Suppressor macrophage treated with lipopolysaccharide for 1 hour (primary cell): ENCODE data around the gene RPL11.
"Not testable (repeated sequence)": the region's sequence is repeated elsewhere in the genome, so short reads cannot be mapped to it uniquely, and the experiment has no call there.

Source experiments
- DNase-seq, 3 donors: peaks; one replicate each; pipeline ENCODE4 v3.0.0-alpha.2; 2020 to 2022

RPL11 gene

DNA sequence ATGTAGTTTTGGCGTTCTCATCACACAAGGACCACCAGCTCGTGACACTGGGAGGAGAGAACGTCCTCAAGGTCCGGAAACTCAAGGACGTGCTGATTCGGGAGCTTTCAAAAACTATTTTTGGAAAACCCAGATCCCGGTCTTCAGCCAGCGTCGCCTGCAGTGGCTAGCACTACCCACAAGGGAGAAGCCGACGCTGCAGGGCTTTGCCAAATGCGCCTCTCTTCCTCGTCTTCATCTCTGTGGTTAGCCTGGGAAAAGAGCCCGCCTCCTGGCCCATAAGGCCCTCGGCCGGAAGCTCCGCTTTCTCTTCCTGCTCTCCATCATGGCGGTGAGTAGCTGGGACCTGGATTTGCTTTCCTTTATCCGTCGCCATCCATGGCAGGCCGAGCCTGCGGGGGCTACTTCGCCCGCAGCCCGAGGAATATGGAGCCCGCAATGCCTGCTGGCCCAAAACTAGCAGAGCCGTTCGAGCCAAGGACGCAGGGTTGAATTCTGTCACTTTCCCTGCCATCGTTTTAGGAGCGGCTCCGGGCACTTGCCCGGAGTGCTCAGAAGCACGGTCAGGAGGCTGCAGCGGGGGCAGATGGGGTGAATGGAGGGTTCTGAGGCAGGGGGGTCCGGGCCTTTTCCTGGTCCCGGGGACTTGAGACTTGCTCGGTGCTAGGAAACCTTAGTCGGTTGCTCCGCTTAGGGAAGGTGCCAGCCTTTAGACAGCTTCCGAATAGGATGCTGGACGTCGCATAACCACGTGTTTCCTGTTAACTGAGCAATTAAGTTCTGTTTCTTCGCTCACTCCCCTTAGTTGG lies at the start of gene RPL11:
Gene RPL11 (plus strand): TSS at position 308 of the 809 bp plus-strand sequence. CDS start 18 bp downstream, at position 326.
- peak; percentile 96 to 97 (median 97) for DNase-seq

DNA sequence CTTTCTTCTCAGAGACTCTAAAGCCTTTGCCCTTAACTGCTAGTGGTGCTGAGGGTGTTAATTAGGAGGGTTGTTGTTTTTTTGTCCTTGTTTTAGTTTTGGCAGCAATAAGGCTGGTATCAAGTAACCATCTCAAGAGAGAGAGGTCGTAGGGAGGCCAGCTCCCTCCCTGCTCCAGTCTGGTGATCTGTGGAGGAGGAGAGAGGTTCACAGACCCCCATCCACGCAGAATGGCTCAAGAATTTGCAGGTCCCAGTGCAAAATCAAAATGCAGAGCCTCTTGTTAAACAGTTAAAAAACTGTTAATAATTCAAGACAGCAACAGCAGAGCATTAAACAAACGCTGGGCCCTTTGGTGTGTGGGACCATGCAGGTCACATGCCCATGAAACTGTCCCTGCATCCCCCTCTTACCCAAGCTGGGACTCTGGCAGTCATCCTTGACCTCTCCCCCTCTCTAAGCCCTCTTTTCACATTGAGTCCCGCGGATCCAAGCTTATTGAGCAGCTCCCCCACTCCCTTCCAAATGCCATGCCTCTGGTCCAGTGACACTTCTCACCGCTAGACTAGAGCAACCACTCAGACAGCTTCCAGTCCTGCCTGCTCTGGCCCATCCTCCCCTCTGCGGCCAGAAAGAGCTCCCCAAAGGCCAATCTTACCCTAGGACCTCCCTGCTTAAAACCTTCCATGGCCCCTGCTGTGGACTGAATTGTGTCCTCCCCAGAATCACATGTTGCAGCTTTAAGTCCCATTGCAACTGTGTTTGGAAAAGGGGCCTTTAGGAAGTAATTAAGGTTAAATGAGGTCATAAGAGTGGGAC lies 47.7 kb upstream of the RPL11 start:
- no peak for DNase-seq

DNA sequence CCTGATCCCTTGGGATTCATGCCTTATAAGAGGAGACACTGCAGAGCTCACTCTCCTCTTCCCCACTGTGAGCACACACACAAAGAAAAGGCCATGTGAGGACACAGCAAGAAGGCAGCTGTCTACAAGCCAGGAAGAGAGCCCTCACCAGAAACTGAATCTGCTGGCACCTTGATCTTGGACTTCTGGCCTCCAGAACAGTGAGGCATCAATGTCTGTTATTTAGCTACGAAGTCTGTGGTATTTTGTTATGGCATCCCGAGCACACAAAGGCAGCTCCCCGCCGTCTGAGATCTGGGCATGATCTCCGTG lies 47.1 kb upstream of the RPL11 start:
- DNase-seq = no peak

DNA sequence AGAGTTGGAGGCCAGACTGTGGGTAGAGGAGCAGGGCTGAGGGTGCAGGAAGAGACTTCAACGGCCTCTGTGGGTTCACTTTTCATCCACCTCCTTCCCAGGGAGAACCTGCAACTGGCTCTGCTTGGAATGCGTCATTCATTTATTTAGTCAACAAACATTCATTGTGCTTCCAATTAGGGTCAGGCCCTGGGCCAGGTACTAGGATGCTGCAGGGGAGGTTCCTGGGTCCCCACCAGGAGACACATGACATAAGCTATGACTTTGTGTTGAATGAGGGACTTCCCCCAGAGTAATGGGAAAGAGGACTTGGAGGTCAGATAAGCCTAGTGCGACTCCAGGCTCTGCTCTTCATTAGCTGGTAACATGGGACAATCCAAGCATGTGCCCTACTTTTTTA lies 46.3 kb upstream of the RPL11 start:
- DNase-seq = no peak

DNA sequence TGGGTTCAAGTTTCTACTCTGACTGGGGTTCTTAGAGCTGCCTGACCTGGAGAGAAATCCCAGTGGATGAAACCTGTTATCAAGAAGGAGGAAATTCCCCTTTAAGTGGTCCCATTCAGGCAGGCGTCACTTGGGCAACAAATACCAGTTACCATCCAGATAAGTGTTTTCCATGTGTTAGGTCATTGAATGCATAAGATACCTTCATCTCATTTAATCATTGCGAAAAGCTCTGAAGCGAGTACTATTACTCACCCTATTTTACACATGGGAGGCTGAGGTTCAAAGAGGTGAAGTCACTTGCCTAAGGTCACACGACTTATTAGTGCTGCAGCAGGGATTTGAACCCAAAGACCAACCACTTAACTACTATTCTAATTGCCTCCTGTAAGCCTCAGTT lies 45.5 kb upstream of the RPL11 start:
- peak in 1 of 3 donors; percentile 8 for DNase-seq

DNA sequence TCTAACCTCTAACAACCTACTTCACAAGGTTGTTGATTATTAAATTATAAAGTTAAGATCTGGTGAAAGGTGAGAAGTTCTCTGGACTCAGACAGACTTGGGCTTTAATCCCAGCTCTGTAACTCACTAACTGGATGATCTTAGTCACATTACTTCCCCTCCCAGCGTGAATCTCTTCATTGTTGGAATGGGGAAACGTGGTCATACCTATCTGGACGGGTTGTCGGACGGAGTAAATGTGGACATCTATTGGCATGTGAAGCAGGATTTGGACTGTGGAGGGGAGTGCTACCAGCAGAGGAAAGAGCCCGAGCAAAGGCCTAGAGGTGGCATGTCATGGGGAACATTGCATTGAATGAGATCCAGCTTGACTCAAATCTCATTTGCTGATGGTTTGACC lies 45.1 kb upstream of the RPL11 start:
- no peak for DNase-seq

DNA sequence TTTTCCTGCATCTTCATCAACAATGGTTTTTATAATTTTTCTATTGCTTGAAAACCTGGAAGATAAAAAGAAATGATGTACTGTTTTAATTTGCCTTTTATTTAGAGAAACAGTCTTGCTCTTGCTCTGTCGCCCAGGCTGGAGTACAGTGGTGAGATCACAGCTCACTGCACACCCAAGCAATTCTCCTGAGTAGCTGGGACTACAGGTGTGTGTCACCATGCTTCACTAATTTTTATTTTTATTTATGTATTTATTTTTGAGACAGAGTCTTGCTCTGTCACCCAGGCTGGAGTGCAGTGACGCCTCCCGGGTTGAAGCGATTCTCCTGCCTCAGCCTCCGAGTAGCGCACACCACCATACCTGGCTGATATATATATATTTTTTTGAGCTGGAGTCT lies 43.0 kb upstream of the RPL11 start:
- DNase-seq = no peak

DNA sequence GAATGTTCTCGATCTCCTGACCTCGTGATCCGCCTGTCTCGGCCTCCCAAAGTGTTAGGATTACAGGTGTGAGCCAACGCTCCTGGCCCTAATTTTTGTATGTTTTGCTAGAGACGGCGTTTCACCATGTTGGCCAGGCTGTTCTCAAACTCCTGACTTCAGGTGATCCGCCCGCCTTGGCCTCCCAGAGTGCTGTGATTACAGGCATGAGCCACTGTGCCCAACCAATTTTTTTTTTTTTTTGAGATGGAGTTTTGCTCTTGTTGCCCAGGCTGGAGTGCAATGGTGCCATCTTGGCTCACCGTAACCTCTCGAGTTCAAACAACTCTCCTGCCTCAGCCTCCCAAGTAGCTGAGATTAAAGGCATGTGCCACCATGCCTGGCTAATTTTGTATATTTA lies 42.4 kb upstream of the RPL11 start:
- DNase-seq = not testable (repeated sequence)

DNA sequence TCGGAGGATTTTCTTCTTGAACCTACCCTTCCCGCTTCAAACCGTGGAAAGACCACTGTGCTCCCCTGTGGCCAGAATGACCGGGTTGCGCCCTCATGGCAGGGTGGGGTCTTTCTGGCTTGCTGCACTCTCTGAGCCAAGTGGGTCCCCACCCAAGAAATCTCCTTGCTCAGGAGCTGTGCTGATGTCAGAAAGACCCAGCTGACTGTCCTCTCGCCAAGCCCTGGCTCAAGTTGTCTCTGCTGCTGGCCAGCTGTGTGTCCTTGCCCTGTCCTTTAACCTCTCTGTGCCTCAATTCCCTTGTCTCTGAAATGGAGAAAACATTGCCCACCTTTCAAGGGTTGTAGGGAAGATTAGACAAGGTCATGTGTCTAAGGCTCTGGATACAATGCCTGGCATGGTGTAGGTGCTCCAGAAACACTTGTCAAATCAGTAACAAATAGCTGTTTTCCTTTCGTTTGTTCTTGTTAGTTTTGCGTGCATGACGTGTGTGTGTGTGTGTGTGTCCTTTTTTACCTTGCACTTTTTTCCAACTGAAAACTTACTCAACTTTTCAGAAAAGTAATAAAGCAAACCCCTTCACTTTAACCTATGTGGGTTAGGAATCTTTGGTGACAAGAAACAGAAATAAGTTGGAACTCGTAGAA lies 41.1 kb upstream of the RPL11 start:
- no peak for DNase-seq

DNA sequence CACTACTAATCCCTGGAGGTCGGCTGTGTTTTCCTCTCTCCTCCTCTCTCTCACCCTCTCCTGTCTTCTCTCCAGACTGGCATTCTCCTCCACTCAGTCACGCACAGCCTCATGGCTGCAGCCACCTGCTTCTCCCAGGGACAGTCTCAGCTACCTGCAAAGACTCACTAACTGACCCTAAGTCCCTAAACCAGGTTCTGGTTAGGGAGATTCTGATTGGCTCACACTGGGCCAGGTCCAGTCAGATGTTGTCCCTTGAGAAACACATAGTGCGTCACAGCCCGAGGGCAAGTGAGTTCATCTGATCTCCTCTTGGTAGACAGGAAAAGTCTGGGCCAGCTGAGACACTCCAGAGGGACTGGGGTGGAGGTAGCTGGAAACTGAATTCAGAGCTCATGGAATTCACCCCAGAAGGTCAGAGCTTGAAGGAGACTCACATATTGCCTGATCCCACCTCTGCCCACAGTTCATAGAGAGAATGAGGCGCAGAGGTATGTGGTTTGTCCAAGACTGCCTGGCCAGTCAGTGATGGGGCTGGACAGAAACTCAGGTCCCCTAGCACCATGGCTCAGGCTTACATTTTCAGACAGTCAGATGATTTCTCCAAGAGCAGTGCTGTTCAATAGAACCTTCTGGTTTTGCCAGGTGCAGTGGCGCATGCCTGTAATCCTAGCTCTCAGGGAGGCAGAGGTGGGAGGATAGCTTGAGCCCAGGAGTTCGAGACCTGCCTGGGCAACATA lies 40.4 kb upstream of the RPL11 start:
- no peak for DNase-seq

DNA sequence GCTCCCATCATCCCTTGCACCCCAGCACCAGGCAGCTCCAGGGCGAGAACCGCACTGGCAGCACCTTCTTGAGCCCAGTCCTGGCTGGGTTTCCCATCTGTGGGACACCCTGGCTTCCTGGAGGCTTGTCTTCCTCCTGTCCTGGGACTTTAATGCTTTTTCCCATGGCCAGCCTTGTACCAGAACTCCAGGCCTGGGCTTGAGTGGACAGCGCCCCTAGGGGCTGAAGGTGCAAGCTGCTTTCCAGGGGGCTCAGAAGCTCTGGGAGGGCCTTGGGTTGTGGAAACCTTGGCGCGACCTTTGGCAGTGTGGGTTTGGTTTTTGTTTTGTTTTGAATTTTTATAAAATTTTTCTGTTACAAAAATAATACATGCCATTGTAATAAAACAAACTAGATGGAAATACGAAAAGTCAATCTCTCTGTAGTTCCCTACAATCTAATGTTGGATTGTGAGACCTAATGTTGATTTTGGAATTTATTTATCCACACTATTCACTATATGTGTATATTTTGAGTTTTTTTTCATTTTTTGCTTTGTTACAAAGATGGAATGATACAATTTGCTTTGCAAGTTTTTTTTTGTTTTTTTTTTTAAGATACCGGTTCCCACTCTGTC lies 33.8 kb upstream of the RPL11 start:
- DNase-seq = peak; percentile 60 to 74 (median 65)

DNA sequence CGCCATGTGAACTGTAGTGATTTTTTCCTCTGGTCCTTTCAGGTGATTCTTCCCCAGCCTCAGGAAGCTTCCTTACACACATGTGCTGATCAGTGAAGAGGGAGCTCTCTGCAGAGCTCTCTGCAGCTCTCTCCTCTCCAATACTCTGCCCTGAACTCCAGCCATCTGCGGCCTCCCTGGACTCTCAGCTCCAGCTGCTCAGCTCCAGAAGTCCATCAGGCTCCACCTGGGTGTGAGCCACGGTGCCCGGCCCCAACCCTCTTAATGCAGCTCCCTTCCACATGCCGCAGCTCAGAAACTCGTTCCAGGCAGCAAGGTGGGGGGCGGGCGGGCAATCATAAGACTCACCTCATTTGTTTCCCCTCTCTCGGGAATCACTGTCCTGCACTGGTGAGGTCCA lies 30.9 kb upstream of the RPL11 start:
- no peak for DNase-seq

DNA sequence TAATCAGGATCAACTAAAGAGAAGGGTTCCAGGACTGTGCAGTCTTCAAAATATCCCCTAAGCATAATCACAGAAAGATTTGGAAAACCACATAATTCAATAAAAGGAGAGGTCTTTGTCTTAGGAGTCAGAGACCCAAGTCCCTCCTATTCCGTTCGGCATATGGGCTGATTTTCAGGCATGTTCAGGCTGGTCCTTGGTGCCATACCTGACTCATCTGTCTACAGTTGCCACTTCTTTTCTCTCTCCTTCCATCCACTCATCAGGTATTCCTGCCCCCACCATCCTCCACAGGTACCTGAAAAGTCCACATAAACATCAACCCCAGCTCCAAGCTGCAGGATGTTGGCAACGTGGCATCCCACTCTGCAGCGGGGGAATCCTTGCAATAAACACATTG lies 29.7 kb upstream of the RPL11 start:
- DNase-seq = no peak

DNA sequence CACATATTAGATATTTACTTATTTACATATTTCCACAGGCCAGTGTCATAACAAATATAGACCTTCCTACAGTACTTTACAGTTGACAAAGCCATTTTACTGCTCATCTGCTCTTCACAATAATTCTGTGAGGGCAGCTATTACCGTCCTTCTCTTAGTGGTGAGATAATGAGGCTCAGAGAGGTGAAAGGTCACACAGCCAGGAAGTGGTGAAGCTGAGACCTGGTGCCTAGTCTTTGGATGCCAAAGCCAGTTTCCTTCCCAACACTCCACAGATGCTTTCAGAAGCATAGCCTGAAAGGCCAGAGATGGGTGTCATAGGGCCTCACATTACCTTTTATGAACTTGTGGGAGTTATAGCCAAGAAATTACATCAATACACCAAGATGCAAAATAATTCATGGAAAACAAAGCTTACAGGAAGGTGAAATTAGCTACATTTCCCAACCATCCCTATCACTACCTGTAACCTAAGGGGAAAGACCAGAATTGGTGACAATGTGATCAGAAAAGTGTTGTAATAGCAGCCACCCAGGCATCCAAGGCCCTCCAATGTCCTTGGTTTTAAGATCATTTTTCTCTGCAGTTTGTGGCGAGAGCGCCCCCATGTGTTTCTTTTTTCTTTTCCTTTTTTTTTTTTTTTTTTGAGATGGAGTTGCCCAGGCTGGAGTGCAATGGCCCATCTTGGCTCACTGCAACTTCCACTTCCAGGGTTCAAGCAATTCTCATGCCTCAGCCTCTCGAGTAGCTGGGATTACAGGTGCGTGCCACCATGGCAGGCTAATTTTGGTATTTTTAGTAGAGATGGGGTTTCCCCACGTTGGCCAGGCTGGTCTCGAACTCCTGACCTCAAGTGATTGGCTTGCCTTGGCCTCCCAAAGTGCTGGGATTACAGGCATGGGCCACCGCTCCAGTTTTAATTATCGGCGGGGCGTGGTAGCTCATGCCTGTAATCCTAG lies 26.5 kb upstream of the RPL11 start:
- DNase-seq = peak; percentile 21 to 30 (median 27)

DNA sequence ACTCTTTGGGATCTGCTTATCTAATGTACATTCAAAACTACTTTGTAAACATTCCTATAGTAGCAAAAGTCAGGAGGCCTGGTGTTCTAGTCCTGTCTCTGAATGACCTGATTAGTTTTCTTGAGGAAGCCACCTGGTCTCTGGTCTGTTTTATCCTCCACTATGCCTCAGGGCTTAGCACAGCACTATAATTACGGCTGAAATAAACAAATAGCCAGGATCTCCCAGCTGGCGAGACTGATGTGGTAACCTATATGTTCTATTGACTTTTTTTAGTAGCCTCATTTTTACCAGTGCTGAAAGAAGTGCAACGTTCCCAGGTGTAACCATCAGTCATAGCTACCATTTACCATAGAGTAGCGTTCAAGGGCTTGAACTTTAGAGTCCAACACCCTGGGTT lies 24.2 kb upstream of the RPL11 start:
- DNase-seq = no peak

DNA sequence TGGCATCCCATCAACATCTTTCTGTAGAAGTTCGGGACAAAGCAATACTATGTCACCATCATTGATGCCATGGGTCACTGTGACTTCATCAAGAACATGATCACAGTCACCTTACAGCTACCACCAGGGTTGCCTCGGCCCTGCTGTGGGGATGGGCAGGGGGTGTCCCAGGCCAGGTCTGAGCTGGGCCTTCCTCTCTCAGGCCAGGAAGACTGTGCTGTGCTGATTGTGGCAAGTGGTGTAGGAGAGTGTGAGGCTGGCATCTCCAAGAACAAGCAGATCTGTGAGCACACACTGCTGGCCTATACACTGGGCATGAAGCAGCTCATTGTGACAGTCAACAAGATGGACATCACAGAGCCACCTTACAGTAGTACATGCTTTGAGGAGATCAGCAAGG lies 20.9 kb upstream of the RPL11 start:
- DNase-seq = no peak

DNA sequence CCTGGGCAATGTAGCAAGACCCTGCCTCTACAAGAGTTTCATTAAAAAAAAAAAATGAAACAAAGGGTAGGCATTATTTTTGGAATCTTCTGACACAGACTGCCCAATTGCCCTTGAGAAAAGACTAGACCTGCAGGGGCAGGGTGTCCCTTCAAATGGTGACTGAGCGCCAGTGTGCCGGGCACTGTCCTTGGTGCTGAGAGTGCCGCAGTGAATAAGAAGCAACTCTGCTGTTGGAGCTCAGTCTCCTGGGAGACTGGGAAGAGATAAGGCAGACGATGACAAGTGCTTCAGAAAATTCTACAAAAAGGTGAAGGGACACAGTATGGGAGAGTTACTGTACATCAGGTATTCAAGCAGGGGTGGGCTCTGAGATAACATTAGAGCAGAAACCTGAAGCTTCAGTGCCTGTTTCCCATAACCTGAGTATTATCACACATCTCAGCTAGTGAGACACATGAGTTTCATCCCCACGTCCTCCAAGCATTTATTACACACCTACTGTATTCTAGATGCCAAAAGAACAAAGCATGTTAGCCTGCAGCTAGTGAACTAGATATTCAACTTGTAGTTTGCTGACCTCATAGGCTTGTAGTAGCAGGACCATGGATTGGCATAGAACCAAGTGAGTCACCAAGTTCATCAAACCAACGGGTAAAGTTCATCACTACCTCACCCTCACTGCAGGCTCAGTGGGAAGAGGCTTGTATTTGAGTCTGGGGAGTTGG lies 18.4 kb upstream of the RPL11 start:
- DNase-seq = peak; percentile 46 to 65 (median 47)

DNA sequence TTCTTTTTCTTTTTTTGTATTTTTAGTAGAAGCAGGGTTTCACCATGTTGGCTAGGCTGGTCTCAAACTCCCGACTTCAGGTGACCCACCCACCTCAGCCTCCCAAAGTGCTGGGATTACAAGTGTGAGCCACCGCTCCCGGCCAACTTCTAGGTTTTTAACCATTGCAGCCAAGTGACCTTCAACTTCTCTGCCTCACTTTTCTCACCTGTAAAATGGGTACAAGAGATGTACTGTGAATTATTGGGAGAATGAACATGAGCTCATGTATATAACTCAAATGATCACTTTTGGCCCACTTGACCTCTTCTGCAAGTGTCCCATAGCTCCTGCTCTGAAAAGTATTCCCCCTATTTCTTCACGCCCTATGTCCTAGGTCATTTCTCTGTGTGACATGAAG lies 11.8 kb upstream of the RPL11 start:
- DNase-seq = no peak

DNA sequence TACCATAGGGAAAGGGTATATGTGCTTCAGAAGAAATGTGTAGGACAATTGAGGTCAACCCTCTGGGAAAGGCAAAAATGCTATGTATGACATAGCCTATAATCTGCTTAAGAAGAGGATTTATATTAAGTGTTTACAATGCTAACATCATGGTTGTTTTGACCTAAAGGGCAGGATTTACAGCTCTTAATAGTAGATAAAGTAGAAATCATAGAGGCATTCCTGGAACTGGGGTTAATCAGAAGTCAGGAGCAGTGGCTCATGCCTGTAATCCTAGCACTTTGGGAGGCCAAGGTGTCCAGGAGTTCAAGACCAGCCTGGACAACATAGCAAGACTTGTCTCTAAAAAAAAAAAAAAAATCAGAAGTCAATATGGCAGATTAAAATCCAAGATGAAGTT lies 8.7 kb upstream of the RPL11 start:
- no peak for DNase-seq

DNA sequence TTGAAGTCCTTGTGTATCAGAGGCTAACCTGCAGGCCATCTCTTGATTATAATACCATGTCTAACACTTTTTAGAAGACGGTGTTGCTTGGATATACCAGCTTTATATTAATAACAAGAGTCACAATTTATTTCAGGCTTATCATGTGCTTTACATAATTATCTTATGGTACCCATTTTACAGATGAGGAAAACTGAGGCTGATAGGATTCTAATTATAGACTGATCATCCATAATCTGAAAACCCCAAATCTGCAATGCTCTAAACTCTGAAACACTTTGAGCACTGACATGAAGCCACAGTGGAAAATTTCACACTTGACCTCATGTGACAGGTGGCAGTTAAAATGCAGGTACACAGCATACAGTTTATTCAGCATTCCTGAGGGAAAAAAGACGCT lies 7.2 kb upstream of the RPL11 start:
- DNase-seq = no peak

DNA sequence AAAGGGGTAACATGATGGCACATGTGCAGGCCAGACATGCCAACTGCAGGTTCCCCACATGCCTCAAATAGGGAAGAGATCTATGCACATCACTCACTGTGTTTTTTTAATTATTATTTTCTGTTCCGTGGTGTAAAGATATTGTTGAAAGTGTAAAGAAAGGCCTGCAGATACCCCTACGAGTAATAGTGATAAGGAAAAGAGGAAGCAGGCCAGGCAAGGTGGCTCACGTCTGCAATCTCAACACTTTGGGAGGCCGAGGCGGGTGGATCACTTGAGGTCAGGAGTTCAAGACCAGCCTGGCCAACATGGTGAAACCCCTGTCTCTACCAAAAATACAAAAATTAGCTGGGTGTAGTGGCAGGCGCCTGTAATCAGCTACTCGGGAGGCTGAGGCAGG lies 6.4 kb upstream of the RPL11 start:
- DNase-seq = not testable (repeated sequence)
